HG03039 (cell line): ENCODE data around the gene TGM6.
"Not testable (repeated sequence)": the region's sequence is repeated elsewhere in the genome, so short reads cannot be mapped to it uniquely, and the experiment has no call there.

Experiments used
- ATAC-seq: cut with Tn5 transposase; IDR thresholded peaks from one replicate; pipeline ENCODE4 v1.9.1; 2021; ENCODE audit warnings: mild to moderate bottlenecking, moderate library complexity; ENCODE audit not compliant: unreplicated experiment

TGM6 gene

DNA sequence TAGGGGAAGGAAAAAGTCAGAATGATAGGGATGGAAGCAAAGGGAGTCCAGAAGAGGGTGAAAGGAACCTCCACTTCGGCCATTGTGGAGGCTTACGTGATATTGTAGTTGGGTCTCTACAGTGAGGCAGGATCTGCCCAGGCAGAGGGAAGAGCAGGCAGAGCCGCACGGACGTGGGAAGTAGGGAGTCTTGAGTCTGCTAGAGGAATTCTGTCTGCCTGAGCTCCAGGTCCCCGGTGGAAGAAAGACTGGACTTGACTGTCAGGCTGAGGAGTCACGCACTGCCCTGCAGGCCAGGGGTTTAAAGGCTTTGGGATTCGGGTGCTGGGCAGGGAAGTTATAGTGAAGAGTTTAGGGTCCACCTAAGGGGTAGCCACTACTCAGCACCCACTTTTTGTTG lies 16.4 kb downstream of the TGM6 start:
- ATAC-seq = no peak

DNA sequence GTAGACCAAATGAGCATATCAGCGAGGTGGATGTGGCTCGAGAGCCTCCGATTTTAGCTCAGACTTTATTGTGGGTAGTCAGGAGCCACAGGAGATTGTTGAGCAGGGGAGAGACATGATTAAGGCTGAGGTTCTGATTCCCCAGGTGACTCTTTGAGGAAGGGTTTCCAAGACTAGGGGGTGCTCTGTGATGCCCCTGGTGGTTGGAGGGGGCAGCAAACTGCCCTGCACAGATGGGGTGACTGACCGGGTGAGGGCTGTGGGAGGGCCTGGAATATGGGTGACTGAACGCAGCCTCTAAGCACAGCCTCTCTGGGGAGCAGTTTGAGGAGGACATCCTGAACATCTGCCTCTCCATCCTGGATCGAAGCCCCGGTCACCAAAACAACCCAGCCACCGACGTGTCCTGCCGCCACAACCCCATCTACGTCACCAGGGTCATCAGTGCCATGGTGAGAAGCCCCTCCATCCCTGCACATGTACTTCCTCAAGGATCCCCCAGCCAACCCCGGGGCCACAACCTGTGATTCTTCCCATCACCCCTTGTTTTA lies 17.0 kb downstream of the TGM6 start:
- ATAC-seq = no peak

DNA sequence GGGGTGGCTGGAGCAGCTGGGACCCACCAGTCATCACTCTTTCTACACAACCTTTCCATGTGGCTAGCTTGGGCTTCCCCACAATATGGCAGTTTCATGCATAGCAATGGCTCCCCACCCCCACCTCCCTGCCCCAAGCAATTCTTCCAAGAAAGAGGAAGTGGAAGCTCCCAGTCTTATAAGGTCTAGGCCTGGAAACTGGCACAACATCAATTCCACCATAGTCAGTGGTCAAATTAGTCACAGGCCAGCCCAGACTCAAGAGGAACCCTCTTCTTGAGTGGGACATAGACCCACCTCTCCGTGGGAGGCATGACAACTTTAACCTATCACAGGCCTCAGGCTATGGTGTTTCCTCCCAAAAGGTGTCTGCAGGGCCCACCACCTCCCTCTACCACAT lies 17.7 kb downstream of the TGM6 start:
- ATAC-seq = no peak

DNA sequence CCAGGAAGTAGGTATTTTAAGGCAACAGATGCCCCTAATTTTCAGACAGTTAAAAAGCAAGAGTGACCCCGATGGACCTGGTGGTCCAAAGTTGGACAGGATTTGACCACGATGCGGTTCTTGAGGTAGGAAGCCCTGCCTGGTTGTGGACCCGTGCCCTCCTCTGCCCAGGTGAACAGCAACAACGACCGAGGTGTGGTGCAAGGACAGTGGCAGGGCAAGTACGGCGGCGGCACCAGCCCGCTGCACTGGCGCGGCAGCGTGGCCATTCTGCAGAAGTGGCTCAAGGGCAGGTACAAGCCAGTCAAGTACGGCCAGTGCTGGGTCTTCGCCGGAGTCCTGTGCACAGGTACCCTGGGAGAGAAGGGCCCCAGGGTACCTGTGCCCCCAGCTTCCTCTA lies 18.7 kb downstream of the TGM6 start:
- no peak for ATAC-seq

DNA sequence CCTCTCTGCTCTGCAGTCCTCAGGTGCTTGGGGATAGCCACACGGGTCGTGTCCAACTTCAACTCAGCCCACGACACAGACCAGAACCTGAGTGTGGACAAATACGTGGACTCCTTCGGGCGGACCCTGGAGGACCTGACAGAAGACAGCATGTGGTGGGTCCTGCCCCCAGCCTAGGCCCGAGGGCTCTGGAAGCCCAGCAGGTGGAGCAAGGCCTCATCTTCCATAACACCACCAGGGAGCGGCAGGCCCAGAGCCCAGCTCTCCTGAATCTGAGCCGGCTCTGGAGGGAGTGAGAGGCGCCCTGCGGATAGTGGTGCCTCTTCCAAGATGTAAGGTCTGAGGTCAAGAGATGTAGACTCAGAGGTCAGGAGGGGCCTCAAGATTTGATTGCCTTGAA lies 19.6 kb downstream of the TGM6 start:
- ATAC-seq = no peak

DNA sequence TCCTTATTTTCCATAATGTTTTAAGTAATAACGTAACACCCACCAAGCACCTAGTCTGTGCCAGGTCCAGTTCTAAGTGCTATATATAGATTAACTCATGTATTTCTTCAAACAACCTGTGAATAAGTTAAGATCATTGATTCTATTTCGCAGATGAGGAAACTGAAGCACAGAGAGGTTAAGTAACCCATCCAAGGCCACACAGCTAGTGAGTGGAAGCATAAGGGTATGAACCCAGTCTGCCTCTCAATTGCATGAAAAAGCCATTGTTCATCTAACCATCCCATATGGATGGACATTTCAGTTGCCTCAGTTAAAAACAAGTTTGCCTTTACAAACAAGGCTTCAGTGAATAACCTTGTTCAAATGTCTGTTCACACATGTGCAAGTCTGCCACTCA lies 20.8 kb downstream of the TGM6 start:
- ATAC-seq = no peak

DNA sequence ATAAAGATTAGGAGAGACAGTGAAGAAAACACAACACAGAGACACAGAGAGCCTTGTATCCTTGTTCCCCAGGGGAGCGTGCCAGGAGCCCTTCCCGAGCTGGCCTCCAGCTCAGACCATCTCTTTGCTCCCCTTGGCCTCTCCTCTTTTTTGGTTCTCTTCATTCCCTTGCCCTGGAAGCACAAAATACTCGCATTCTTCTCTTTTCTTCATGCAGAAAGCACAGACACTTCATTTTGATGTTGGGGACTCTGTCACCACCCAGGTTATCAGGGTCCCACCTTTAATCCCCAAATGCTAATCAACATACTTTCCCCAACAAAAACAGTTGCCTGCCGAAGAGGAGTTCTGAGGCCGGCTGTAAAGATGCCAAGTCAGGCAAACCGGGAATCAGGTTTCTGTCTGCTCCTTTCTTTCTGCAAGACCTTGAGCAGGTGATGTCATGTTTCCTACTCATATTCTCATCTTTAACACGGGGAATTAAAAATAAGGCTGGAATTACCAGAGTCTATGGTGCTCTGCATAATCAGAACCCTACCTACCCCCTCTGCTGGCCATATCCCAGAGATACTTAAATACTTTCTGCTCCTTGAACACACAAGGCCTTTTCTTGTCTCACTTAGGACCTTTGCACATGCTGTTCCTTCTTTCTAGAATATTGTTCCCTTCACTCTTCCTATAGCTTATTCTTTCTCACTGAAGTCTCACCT lies 21.7 kb downstream of the TGM6 start:
- ATAC-seq = no peak

DNA sequence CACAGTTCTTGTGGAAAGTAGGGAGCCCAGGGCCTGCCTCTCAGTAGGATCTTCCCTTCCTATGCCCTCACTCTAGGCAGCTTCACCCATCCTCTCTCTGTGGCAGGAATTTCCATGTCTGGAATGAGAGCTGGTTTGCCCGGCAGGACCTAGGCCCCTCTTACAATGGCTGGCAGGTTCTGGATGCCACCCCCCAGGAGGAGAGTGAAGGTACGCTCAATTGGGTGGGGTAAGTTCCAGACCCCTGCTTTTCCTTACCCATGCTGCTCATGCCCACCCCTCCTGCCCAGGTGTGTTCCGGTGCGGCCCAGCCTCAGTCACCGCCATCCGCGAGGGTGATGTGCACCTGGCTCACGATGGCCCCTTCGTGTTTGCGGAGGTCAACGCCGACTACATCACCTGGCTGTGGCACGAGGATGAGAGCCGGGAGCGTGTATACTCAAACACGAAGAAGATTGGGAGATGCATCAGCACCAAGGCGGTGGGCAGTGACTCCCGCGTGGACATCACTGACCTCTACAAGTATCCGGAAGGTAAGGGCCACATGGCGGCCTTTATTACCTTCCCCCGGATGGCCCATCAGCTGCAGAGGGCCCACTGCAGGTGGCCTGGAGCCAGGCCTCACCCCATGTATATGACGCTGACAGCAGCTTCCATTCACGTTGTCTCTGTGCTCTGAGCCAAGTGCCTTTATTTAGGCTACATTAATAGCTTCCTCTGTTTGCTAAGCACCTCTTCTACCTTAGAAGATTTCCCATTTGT lies 22.8 kb downstream of the TGM6 start:
- ATAC-seq = no peak

DNA sequence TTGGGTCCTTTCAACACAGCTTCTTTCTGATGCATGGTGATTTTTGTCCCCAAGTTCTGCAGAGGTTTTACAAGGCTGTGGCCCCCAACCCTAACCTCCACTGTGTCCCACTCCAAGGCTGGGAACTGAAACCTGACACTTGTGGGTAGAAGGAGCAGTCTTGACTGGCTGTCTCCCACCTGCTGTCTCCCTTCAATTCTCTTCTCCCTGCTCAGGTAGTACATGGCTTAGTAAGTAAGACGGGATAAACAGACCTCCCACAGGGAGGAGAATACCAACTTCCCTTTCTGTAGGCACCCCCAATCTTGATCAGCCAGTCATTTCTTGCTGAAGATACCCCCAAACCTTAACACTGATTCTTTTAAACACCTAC lies 25.0 kb downstream of the TGM6 start:
- ATAC-seq = no peak

DNA sequence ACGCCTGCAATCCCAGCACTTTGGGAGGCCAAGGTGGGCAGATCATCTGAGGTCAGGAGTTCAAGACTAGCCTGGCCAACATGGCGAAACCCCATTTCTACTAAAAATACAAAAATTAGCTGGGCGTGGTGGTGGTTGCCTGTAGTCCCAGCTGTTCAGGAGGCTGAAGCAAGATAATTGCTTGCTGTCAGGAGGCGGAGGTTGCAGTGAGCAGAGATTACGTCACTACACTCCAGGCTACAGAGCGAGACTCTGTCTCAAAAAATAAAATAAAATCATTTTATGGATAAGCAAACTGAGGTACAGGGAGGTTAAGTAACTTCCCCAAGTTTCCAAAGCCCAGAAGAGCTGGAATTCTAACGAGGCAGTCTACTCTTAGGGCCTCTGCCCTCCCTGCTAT lies 26.7 kb downstream of the TGM6 start:
- not testable (repeated sequence) for ATAC-seq

DNA sequence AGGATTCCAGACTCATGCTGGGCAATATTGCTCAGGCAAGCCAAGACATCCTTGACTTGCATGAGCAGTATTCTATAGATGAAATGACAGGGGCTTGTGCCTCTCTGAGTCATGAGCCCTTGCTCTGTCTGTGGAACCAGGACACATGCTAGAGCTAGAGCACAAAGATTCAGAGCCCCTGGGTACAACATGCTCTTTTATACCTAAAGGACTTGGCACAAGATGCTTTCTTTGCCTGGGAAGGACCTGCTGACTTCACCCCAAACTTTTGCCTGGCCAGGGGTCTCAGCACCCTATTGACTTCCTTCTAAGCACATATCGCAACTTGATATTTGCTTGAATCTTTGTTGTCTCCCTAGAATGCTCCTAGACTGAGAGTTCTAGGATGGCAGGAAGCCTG lies 27.4 kb downstream of the TGM6 start:
- no peak for ATAC-seq

DNA sequence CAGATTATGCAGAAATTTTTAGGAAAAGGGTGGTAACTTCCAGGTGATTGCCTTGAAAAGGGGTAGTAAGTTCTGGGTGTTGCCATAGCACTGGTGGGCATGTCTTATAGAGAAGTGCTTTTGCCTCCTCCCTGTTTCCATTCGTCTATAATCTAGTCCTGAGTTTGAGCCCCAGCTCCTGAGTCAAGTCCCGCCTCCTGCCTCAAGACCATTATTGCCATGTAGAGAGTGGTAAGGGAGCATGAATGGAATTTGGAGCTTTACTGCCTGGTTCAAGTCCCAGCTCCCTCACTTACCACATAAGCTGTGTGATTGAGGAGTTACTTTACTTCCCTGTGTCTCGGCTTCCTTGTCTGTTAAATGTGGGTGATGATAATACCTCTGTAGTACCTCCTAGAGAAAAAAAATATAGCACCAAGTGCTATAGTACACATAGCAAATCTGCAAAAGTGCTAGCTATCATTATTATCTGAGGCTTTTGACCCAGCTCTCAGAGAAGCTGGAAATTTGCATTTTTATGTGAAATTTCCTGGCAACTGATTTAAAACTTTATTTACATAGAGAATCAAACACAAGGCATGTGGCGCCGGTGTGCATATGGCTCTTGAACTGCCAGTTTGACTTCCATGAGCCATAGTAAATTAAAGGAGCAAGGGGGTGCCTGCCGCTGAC lies 36.0 kb downstream of the TGM6 start:
- ATAC-seq = no peak

DNA sequence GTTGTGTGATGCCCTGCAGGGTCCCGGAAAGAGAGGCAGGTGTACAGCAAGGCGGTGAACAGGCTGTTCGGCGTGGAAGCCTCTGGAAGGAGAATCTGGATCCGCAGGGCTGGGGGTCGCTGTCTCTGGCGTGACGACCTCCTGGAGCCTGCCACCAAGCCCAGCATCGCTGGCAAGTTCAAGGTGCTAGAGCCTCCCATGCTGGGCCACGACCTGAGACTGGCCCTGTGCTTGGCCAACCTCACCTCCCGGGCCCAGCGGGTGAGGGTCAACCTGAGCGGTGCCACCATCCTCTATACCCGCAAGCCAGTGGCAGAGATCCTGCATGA lies 36.5 kb downstream of the TGM6 start:
- ATAC-seq = no peak

DNA sequence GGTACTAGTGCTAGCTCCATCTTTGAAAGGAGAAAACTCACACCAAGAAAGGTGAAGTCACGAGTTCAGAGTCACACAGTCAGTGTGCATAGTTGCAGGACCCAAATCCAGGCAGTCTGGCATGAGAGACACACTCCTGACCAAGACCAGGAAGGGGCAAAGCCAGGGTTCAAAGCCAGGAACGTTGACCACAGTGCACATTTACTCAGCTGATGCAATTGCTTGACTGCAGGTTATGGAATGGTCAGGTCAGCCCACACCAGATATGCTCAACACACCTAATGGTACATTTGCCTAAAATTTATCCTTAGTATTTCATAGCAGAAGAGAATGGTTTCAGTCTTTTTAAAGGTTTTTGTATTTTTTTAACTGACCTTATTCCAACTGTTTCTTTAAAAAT lies 37.7 kb downstream of the TGM6 start:
- no peak for ATAC-seq

DNA sequence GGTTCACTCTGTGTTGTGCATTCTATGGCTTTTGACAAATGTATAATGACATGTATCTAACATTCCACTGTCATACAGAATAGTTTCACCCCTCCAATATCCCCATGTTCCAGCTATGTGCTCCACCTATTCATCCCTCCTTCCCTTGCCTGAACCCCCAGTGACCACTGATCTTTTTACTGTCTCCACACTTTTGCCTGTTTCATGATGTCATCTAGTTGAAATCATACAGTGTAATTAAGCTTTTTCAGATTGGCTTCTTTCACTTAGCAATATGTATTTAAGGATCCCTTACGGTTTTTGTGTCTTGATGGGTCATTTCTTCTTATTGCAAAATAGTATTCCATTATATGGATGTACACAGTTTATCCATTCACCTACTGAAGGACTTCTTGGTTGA lies 39.8 kb downstream of the TGM6 start:
- no peak for ATAC-seq

DNA sequence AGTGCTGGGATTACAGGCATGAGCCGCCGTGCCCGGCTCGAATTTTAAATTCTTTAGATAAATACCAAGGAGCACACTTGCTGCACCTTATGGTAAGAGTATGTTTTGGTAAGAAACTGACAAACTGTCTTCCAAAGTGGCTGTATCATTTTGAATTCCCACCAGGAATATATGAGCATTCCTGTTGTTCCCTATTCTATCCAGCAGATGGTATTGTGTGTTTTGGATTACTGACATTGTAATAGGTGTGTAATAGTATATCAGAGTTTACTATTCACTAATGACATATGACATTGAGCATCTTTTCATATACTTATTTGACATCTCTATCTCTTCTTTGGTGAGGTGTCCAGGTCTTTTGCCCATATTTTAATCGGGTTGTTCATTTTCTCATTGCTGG lies 40.5 kb downstream of the TGM6 start:
- no peak for ATAC-seq

DNA sequence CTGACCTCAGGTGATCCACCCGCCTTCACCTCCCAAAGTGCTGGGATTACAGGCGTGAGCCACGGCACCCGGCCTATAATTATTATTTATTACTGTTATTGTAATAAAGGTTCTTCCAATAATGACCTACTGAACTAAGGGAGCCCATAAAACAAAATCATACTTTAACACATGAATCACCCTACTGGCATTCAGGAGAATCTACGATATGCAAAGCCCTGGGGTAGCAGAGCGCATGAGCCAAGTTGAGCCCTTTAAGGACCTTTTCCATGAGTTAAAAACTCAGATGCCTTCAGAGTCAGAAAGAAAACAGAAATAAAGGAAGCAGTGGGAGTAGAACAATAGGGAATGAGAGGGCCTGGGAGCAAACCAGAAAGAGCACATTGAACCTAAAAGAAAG lies 48.4 kb downstream of the TGM6 start:
- no peak for ATAC-seq

DNA sequence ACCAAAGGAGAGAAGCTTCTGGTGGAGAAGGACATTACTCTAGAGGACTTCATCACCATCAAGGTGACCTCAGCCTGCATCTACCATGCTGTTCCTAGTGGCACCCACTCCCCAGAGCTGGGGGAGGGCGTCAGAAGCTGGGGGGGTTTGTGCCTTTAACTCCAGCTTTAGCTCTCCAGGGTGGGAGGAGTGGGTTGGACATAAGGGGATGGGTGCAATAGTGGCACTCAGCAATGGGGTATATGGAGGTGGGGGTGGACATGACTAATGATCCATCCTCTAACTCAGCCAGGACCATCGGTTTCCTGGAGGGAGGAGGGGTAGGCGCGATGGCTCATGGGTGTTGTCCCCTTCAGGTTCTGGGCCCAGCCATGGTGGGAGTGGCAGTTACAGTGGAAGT lies 49.8 kb downstream of the TGM6 start:
- ATAC-seq = no peak

DNA sequence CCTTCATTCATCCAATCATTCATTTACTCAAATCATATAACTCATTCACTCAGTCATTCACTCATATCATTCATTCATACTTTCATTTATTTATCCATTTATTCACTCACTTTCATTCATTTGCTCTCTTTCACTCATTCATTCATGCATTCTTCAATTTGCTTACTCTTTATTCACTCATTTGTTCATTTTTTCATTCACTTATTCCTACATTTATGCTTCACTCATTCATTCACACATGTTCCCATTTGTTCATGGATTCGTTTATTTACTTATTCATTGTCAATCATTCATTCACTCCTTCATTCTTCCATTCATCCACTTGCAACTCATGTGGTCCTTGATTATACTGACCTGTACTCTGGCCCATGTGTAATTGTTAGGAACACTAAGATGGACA lies 50.5 kb downstream of the TGM6 start:
- no peak for ATAC-seq

DNA sequence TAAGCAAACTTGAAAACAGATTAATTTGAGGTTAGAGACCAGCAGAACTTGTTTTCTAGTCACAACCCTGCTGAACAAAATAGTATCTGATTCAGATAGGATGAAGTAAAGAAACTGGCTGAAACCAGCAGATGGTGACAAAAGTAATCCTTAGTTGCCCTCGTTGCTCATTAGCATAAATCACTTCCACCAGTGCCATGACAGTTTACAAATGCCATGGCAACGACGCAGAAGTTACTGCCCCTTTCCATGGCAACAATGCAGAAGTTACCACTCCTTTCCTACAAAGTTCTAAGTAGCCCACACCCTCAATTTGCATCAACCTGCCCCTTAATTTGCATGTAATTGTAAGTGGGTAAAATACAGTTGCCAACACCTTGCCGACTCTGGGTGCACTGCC lies 66.1 kb downstream of the TGM6 start:
- no peak for ATAC-seq

DNA sequence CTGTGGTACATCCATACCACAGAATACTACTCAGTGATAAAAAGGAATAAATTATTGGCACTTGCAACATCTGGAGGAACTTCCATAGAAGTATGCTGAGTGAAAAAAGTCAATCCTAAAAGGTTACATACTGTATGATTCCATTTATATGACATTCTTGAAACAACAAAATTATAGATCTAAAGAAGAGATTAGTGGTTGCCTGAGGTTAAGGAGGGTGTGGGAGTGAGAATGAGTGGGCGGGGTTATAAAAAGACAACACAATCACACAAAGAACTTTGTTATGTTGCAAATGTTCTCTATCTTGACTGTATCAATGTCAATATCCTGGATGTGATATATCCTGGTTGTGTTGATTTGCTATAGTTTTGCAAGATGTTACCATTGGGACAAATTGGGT lies 68.7 kb downstream of the TGM6 start:
- ATAC-seq = no peak

DNA sequence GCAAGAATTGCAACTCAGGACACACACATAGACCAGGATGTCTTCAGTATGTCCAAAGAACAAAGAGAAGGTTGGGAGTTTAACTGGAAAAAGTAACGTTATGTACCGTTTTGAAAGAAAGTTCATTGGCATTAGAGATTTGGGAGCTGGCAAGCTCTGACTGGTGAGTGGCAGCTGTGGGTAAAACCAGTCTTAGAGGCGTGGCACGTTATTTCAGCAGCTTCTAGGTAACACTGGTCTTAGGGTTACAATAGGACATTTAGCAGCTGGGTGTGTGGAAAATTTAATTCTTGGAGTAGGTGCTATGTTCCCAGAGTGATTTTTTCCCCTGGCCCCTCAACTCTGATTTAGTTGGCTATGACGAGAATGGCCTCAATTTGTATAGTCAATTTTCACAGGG lies 70.7 kb downstream of the TGM6 start:
- ATAC-seq = no peak
